ENCODE measurements around the gene DPEP2. TPM values are rescaled to one million over a fixed set of nuclear protein-coding genes. Genes with fewer than 3 reads are reported as not detected.
A peak's percentile ranks its signal among the peaks of the same experiment; 100 is the strongest.

Gene DPEP2
- total RNA-seq, 4 donors from 2014 or later, result 0.18 to 6.2 (median 4.0) TPM; not detected in 1

- peak overlapping the region in 2 of 4 donors; percentile 70 to 77 for H3K4me3 ChIP-seq
- H3K9me3 ChIP-seq, result no peaks in the 10 kb centered on the region
- DNase-seq, result no peak
- WGBS, 2 donors, result 54 to 57% methylated on average over 3 to 9 of the region's 11 CpGs
- H3K36me3 ChIP-seq, result peaks cover 0 to 27% (median 9%) of the 10 kb centered on the region in 3 donors
- peak overlapping the region; percentile 85 to 96 (median 92) for H3K27ac ChIP-seq
- TF ChIP-seq POLR2A (IDR thresholded peaks at IDR 0.05), result no peak
- no peak for TF ChIP-seq CTCF (IDR thresholded peaks at IDR 0.05)
- H3K27me3 ChIP-seq, result no peaks in the 10 kb centered on the region
- intact Hi-C loops (cut with DNase I), result no loop called here
- peaks cover 25 to 88% (median 51%) of the 10 kb centered on the region in 3 donors for H3K4me1 ChIP-seq
Measured at GRCh38 chr16:67965668-67966548, 33.4 kb downstream of the DPEP2 start.

DNA sequence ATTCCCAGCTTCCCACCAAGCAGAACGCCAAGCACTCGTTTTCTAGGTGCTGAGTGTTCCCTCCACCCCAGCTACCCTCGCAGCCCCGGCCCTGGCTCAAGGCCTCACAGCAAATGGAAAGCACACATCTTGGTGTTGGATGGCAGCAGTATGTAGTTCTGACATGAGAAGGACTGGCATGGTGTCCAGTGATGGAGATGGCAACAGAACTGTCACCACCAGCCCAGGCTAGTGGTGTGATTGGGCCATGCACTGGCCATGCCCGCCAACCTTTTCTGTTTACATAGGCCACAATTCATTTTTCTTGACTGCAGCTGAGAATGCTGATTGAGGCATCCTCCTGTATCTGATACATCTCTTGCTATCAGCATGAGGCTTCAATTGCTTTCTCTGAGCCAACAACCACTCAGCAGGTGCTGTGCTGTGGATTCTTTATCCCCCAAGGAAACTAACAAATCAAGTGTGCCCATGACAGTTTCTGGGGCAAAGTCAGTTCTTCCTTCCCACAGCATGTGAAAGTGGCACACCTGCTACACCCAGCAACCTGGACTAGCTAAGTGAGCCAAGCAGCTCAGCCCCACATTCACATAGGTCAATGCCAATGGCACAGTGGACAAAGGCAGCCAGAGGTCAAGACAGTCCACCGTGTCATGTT, 34.7 kb downstream of the DPEP2 start:
- DNase-seq, result no peak
- no peak for TF ChIP-seq CTCF (IDR thresholded peaks at IDR 0.05)
- Histone ChIP-seq H3K27me3 (no peaks in the 10 kb centered on the region), H3K4me1 (peaks cover 30 to 100% (median 64%) of the 10 kb centered on the region in 3 donors), H3K27ac (peak overlapping the region in 3 of 4 donors; percentile 1 to 85 (median 72)), H3K36me3 (peaks cover 3 to 40% (median 9%) of the 10 kb centered on the region in 3 donors), H3K9me3 (no peaks in the 10 kb centered on the region), H3K4me3 (no peak overlapping the region)
- intact Hi-C loops (cut with DNase I), result no loop called here
- WGBS, 2 donors, result 84 to 88% methylated on average over 4 to 5 of the region's 6 CpGs

DNA sequence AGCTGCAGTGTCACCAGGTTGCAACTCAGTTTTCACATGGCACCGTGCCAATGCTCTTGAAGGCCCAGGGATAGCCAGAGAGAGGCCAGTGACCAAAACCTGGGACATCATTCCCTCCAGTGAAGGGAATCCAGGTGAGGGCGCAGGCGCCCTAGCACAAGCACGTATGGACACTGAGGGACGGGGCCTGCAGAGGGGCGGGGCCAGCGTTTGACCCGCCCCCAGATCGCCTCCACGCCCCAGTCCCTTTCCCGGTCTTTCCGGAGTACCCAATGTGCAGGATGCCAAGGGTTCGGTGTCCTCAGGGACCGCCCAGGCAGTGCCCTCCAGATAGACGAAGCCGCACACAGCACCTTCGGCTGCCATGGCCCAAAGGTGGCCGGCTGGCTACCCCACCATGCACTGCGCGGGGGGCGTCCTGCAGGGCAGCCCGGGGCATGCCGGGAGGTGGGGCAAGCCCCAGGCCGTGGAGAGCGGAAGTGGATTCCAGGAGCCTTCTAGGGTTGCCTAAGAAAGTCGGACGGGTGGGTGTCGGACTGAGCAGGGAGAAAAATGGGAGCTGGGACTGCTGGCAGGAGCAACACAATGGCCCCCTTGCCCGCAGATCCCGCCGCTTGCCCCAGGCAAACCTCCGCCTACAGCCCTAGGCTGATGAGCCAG, 35.5 kb downstream of the DPEP2 start:
- Histone ChIP-seq H3K9me3 (no peaks in the 10 kb centered on the region), H3K27me3 (no peaks in the 10 kb centered on the region), H3K27ac (peak overlapping the region; percentile 7 to 72 (median 46)), H3K4me3 (peak overlapping the region in 1 of 4 donors; percentile 24), H3K36me3 (peaks cover 6 to 48% (median 9%) of the 10 kb centered on the region in 3 donors), H3K4me1 (peaks cover 30 to 100% (median 68%) of the 10 kb centered on the region in 3 donors)
- intact Hi-C loops (cut with DNase I), result no loop called here
- no peak for DNase-seq
- WGBS, 2 donors, result 61 to 86% methylated on average over 12 of the region's 32 CpGs
- TF ChIP-seq CTCF (IDR thresholded peaks at IDR 0.05), result no peak
- TF ChIP-seq POLR2A (IDR thresholded peaks at IDR 0.05), result no peak

DNA sequence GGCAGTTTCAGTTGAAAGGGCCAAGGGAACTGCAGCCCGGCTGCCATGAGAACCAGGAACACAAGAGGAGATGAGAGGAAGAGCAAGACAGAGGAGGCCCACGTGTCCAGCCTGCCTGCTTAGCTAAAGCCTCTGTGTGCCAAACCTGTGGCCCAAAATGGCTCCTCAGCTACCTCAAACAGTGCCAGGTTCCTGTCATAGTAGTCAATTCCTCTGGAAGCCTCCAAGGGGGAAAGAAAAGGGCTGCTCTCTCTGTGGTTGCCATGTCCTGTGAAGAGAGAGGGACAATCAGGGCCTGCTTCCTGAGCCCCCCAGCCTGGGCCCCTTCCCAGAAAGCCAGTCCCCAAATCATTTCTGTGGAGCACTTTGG, 36.0 kb downstream of the DPEP2 start:
- Histone ChIP-seq H3K4me3 (no peak overlapping the region), H3K27ac (peak overlapping the region; percentile 7 to 72 (median 46)), H3K27me3 (no peaks in the 10 kb centered on the region), H3K9me3 (no peaks in the 10 kb centered on the region), H3K36me3 (peaks cover 6 to 53% (median 9%) of the 10 kb centered on the region in 3 donors), H3K4me1 (peaks cover 30 to 100% (median 68%) of the 10 kb centered on the region in 3 donors)
- WGBS, 2 donors, result 61 to 74% methylated on average over 2 of the region's 2 CpGs
- intact Hi-C loops (cut with DNase I), result no loop called here
- TF ChIP-seq CTCF (IDR thresholded peaks at IDR 0.05), result no peak
- TF ChIP-seq POLR2A (IDR thresholded peaks at IDR 0.05), result no peak
- no peak for DNase-seq
